CD4-positive, alpha-beta T cell treated with Interferon alpha-2 for 1 hour (primary cell): Measurements from ENCODE around the gene GFOD1.
"Not testable (repeated sequence)": the region's sequence is repeated elsewhere in the genome, so short reads cannot be mapped to it uniquely, and the experiment has no call there.

Experiments
- DNase-seq, 2 donors: peaks; one replicate each; pipeline ENCODE4 v3.0.0-alpha.2; 2020 to 2022

The GFOD1 gene

GRCh38 chr6:13437218-13437996 is 50.0 kb downstream of the GFOD1 start:
- no peak for DNase-seq

- no peak for DNase-seq
Measured at GRCh38 chr6:13436399-13437217, 50.8 kb downstream of the GFOD1 start.

GRCh38 chr6:13435477-13436246 is 51.7 kb downstream of the GFOD1 start:
- DNase-seq: no peak

- no peak for DNase-seq
Measured at GRCh38 chr6:13434777-13435176, 52.6 kb downstream of the GFOD1 start.

GRCh38 chr6:13434135-13434775 is 53.1 kb downstream of the GFOD1 start:
- not testable (repeated sequence) for DNase-seq

GRCh38 chr6:13433709-13434121 is 53.7 kb downstream of the GFOD1 start:
- DNase-seq: no peak

- DNase-seq: peak in 1 of 2 donors; percentile 23
Measured at GRCh38 chr6:13432526-13433184, 54.7 kb downstream of the GFOD1 start.

GRCh38 chr6:13431861-13432465 is 55.4 kb downstream of the GFOD1 start:
- peak in 1 of 2 donors; percentile 28 for DNase-seq

GRCh38 chr6:13431059-13431656 is 56.2 kb downstream of the GFOD1 start:
- peak in 1 of 2 donors; percentile 18 for DNase-seq

GRCh38 chr6:13429406-13429753 is 58.0 kb downstream of the GFOD1 start:
- peak in 1 of 2 donors; percentile 19 for DNase-seq

GRCh38 chr6:13428583-13429405 is 58.6 kb downstream of the GFOD1 start:
- DNase-seq: peak in 1 of 2 donors; percentile 24

GRCh38 chr6:13427801-13428582 is 59.4 kb downstream of the GFOD1 start:
- peak; percentile 78 for DNase-seq

GRCh38 chr6:13427316-13427715 is 60.1 kb downstream of the GFOD1 start:
- DNase-seq: no peak

- no peak for DNase-seq
Measured at GRCh38 chr6:13425943-13426931, 61.2 kb downstream of the GFOD1 start.

GRCh38 chr6:13425270-13425873 is 62.0 kb downstream of the GFOD1 start:
- DNase-seq: no peak

GRCh38 chr6:13423252-13423651 is 64.1 kb downstream of the GFOD1 start:
- DNase-seq: no peak

- DNase-seq: no peak
Measured at GRCh38 chr6:13422681-13423221, 64.6 kb downstream of the GFOD1 start.
